ENCODE measurements around the gene VEGFB. TPM values are rescaled to one million over a fixed set of nuclear protein-coding genes. Genes with fewer than 3 reads are reported as not detected.

VEGFB gene
- total RNA-seq, 1 donor from 2014 or later = 14.7 TPM

GRCh38 chr11:64283092-64283491 is 48.7 kb downstream of the VEGFB start:
- DNase-seq (ENCODE audit: low read depth) = no peak

- peak; percentile 74 for DNase-seq (ENCODE audit: low read depth)
These were observed 49.9 kb downstream of the VEGFB start, which contains the start of gene BAD for GRCh38 chr11:64284048-64284961. Gene BAD, minus strand, starts transcription at chr11:64284665. Its CDS starts 297 bp downstream, at chr11:64284368.

GRCh38 chr11:64284962-64285884 is 50.8 kb downstream of the VEGFB start, which contains the start of gene GPR137:
Gene GPR137, plus strand, starts transcription at chr11:64285848. Its CDS starts 677 bp downstream, at chr11:64286525.
- DNase-seq (ENCODE audit: low read depth) = peak; percentile 29

GRCh38 chr11:64285885-64286800 is 51.8 kb downstream of the VEGFB start:
- DNase-seq (ENCODE audit: low read depth) = no peak

- DNase-seq (ENCODE audit: low read depth) = no peak
These were observed 52.4 kb downstream of the VEGFB start for GRCh38 chr11:64286801-64287159.

- DNase-seq (ENCODE audit: low read depth) = no peak
These were observed 53.4 kb downstream of the VEGFB start for GRCh38 chr11:64287676-64288352.

GRCh38 chr11:64288353-64288750 is 54.0 kb downstream of the VEGFB start:
- DNase-seq (ENCODE audit: low read depth) = no peak

Other genes starting within 250 kb of the VEGFB start
- 55.7 and 71.0 TPM in 2 replicates for gene OTUB1, start 248.1 kb upstream of the VEGFB start, total RNA-seq
- 0.05 TPM in 1 of 2 replicates, not detected in the other for gene FLRT1, start 198.7 kb upstream of the VEGFB start, total RNA-seq
- 9.3 and 18.4 TPM in 2 replicates for gene MACROD1, start 68.5 kb upstream of the VEGFB start, total RNA-seq
- gene STIP1, start 48.4 kb upstream of the VEGFB start, total RNA-seq = 174 and 201 TPM in 2 replicates
- gene FERMT3, start 27.9 kb upstream of the VEGFB start, total RNA-seq = 0.17 TPM in 1 of 2 replicates, not detected in the other
- 37.0 and 68.8 TPM in 2 replicates for gene TRPT1, start 8.4 kb upstream of the VEGFB start, total RNA-seq
- gene NUDT22, start 8.3 kb upstream of the VEGFB start, total RNA-seq = 39.2 and 107 TPM in 2 replicates
- gene DNAJC4, start 4.0 kb upstream of the VEGFB start, total RNA-seq = 2.6 and 9.2 TPM in 2 replicates
- gene FKBP2, start 6.5 kb downstream of the VEGFB start, total RNA-seq = 57.5 and 64.3 TPM in 2 replicates
- 131 and 369 TPM in 2 replicates for gene PPP1R14B, start 12.4 kb downstream of the VEGFB start, total RNA-seq
- 29.7 and 44.3 TPM in 2 replicates for gene PLCB3, start 16.9 kb downstream of the VEGFB start, total RNA-seq
- gene BAD, start 50.1 kb downstream of the VEGFB start, total RNA-seq = 66.7 and 93.4 TPM in 2 replicates
- 9.9 and 18.9 TPM in 2 replicates for gene GPR137, start 51.3 kb downstream of the VEGFB start, total RNA-seq
- gene KCNK4, start 56.7 kb downstream of the VEGFB start, total RNA-seq = not detected in 2 replicates
- not detected in 2 replicates for gene CATSPERZ, start 65.8 kb downstream of the VEGFB start, total RNA-seq
- gene ESRRA, start 70.9 kb downstream of the VEGFB start, total RNA-seq = 54.0 and 72.4 TPM in 2 replicates
- 96.8 and 278 TPM in 2 replicates for gene TRMT112, start 83.0 kb downstream of the VEGFB start, total RNA-seq
- gene PRDX5, start 83.5 kb downstream of the VEGFB start, total RNA-seq = 209 and 400 TPM in 2 replicates
- gene CCDC88B, start 105.6 kb downstream of the VEGFB start, total RNA-seq = 0.55 and 2.4 TPM in 2 replicates
- gene RPS6KA4, start 124.6 kb downstream of the VEGFB start, total RNA-seq = 46.0 and 49.3 TPM in 2 replicates